Coronary artery (tissue), 2 donors: ENCODE measurements around the gene PSENEN.
"Not testable (repeated sequence)": the region's sequence is repeated elsewhere in the genome, so short reads cannot be mapped to it uniquely, and the experiment has no call there.

Source experiments
- DNase-seq: peaks from one replicate; pipeline ENCODE4 v3.0.0-alpha.2; 2017; ENCODE audit warnings: low spot score
- H3K27ac ChIP-seq, 2 donors: fragments of 200-600 bp; sonication (generic); one replicate each; pipeline ENCODE4 v1.5.1; 2016 to 2019
- H3K4me3 ChIP-seq: fragments of 200-600 bp; sonication (generic); 2 replicates; pipeline ENCODE4 v1.5.1; 2016; ENCODE audit warnings: mild to moderate bottlenecking, moderate library complexity
- CTCF ChIP-seq: fragments of 200-600 bp; sonication (generic); IDR thresholded peaks from one replicate; pipeline ENCODE4 v1.5.1; 2019; ENCODE audit warnings: antibody characterized with exemption

The PSENEN gene

GRCh38 chr19:35720163-35720524 lies 25.3 kb upstream of the PSENEN start:
- no peak overlapping the region for H3K4me3 ChIP-seq

DNA sequence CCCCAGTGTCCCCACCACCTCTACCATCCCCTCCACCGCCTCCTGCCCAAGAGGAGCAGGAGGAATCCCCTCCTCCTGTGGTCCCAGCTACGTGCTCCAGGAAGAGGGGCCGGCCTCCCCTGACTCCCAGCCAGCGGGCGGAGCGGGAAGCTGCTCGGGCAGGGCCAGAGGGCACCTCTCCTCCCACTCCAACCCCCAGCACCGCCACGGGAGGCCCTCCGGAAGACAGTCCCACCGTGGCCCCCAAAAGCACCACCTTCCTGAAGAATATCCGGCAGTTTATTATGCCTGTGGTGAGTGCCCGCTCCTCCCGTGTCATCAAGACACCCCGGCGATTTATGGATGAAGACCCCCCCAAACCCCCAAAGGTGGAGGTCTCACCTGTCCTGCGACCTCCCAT lies 24.8 kb upstream of the PSENEN start:
- no peak overlapping the region for H3K4me3 ChIP-seq
- no peak for DNase-seq
- no peak for TF ChIP-seq CTCF
- H3K27ac ChIP-seq: no peak overlapping the region

More at GRCh38 chr19:35720163-35720524, 25.3 kb upstream of the PSENEN start:
- no peak overlapping the region for H3K27ac ChIP-seq
- TF ChIP-seq CTCF: no peak
- DNase-seq: no peak

DNA sequence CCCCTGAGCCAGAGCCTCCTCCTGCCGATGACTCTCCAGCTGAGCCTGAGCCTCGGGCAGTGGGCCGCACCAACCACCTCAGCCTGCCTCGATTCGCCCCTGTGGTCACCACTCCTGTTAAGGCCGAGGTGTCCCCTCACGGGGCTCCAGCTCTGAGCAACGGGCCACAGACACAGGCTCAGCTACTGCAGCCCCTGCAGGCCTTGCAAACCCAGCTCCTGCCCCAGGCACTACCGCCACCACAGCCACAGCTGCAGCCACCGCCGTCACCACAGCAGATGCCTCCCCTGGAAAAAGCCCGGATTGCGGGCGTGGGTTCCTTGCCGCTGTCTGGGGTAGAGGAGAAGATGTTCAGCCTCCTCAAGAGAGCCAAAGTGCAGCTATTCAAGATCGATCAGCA lies 24.1 kb upstream of the PSENEN start:
- no peak for TF ChIP-seq CTCF
- no peak for DNase-seq
- H3K4me3 ChIP-seq: no peak overlapping the region
- no peak overlapping the region for H3K27ac ChIP-seq

GRCh38 chr19:35722461-35722860 lies 23.0 kb upstream of the PSENEN start:
- no peak overlapping the region for H3K4me3 ChIP-seq
- no peak overlapping the region for H3K27ac ChIP-seq
- no peak for DNase-seq
- TF ChIP-seq CTCF: no peak

DNA sequence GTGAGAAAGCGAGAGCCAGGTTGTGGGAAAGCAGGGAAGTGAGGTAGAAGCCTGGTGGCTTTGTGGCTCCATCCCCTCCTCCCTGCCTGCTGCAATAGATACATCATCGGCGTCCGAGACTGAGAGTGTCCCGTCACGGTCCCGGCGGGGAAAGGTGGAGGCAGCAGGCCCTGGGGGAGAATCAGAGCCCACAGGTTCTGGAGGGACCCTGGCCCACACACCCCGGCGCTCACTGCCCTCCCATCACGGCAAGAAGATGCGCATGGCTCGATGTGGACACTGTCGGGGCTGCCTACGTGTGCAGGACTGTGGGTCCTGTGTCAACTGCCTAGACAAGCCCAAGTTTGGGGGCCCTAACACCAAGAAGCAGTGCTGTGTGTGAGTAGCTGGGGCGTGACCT lies 22.6 kb upstream of the PSENEN start:
- TF ChIP-seq CTCF: no peak
- DNase-seq: no peak
- H3K4me3 ChIP-seq: no peak overlapping the region
- H3K27ac ChIP-seq: no peak overlapping the region

- no peak for TF ChIP-seq CTCF
Measured at GRCh38 chr19:35723671-35724070, 21.8 kb upstream of the PSENEN start.

DNA sequence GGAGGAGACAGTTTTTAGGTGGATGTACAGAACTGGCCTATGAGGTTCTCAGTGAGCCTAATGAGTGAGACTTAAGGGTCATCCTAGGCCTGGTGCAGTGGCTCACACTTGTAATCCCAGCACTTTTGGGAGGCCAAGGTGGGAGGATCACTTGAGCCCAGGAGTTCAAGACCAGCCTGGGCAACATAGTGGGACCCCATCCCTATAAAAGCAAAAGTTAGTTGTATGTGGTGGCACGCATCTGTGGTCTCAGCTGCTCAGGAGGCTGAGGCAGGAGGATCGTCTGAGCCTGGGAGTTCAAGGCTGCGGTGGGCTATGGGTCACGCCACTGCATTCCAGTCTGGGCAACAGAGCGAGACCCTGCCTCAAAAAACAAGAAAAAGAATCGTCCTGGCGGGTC lies 21.3 kb upstream of the PSENEN start:
- H3K27ac ChIP-seq, H3K4me3 ChIP-seq, DNase-seq: not testable (repeated sequence)

More at GRCh38 chr19:35723671-35724070, 21.8 kb upstream of the PSENEN start:
- no peak for DNase-seq
- Histone ChIP-seq H3K4me3 (no peak overlapping the region), H3K27ac (no peak overlapping the region)

DNA sequence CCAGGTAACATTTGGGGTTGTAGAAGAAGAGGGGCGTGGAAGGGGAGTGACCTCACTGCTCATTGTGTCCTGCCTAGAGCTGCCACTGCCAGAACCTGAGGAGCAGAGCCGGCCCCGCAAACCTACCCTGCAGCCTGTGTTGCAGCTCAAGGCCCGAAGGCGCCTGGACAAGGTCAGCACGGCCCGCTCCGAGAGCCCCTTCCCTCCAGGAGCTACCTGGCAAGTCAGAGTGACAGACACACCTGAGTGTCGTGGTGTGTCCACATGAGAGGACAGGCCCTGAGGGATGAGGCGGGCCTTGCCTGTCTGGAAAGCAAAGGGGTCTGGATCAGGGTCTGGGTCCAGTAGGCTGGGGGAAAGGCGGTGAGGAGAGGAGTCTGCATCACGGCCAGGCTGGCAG lies 20.9 kb upstream of the PSENEN start:
- no peak for DNase-seq
- Histone ChIP-seq H3K27ac (no peak overlapping the region), H3K4me3 (no peak overlapping the region)
- TF ChIP-seq CTCF: no peak
